Neural cell (in vitro differentiated cells): ENCODE results near the gene ARID1B. TPM values are rescaled to one million over a fixed set of nuclear protein-coding genes. Genes with fewer than 3 reads are reported as not detected.

Experiments used
- H2AFZ ChIP-seq: fragments of 200-600, 300-800 bp; sonication (generic), shearing (Covaris generic); 2 replicates; pipeline ENCODE4 v1.6.0; 2014; ENCODE audit warnings: low read depth, mild to moderate bottlenecking, antibody characterized with exemption, low read length, moderate library complexity
- H3F3A ChIP-seq: fragments of 200-600 bp; shearing (Covaris generic); 2 replicates; pipeline ENCODE4 v1.6.1; 2016; ENCODE audit warnings: mild to moderate bottlenecking, moderate library complexity, mixed read lengths, antibody characterized with exemption, low read length; ENCODE audit not compliant: insufficient read depth, poor library complexity, severe bottlenecking
- H3K27ac ChIP-seq: fragments of 200-600, 300-800 bp; sonication (generic), shearing (Covaris generic); 2 replicates; pipeline ENCODE4 v1.5.1; 2014; ENCODE audit warnings: mild to moderate bottlenecking, low read length, moderate library complexity
- H3K27me3 ChIP-seq: fragments of 300-800, 200-600 bp; sonication (generic), shearing (Covaris generic); 2 replicates; pipeline ENCODE4 v1.6.0; 2014; ENCODE audit warnings: mild to moderate bottlenecking, low read depth, low read length, moderate library complexity; ENCODE audit not compliant: insufficient read depth
- H3K36me3 ChIP-seq: fragments of 300-800, 200-600 bp; sonication (generic), shearing (Covaris generic); 2 replicates; pipeline ENCODE4 v1.5.1; 2014; ENCODE audit warnings: mild to moderate bottlenecking, antibody characterized with exemption, low read length, moderate library complexity; ENCODE audit not compliant: insufficient read depth
- H3K4me2 ChIP-seq: fragments of 300-800, 200-600 bp; sonication (generic), shearing (Covaris generic); 2 replicates; pipeline ENCODE4 v1.6.0; 2014; ENCODE audit warnings: mild to moderate bottlenecking, low read length
- H3K4me3 ChIP-seq: fragments of 300-800, 200-600 bp; sonication (generic), shearing (Covaris generic); 2 replicates; pipeline ENCODE4 v1.5.1; 2014; ENCODE audit warnings: mild to moderate bottlenecking, low read length, moderate library complexity
- H3K79me2 ChIP-seq: fragments of 200-600 bp; shearing (Covaris generic); replicated peaks from 2 replicates; pipeline ENCODE4 v1.6.0; 2014; ENCODE audit warnings: mild to moderate bottlenecking, low read length, moderate library complexity; ENCODE audit not compliant: insufficient read depth
- H3K9ac ChIP-seq: fragments of 300-800, 200-600 bp; sonication (generic), shearing (Covaris generic); 2 replicates; pipeline ENCODE4 v1.6.1; 2016; ENCODE audit warnings: mild to moderate bottlenecking, low read length, mixed read lengths
- H3K9me2 ChIP-seq: fragments of 200-600 bp; shearing (Covaris generic); 2 replicates; pipeline ENCODE4 v1.6.1; 2016; ENCODE audit warnings: mild to moderate bottlenecking, low read length, mixed read lengths; ENCODE audit not compliant: insufficient read depth
- H3K9me3 ChIP-seq: fragments of 200-600, 300-800 bp; sonication (generic), shearing (Covaris generic); 2 replicates; pipeline ENCODE4 v1.6.1; 2016; ENCODE audit warnings: mild to moderate bottlenecking, mixed run types, low read length, moderate library complexity, mixed read lengths
- H4K20me1 ChIP-seq: fragments of 200-600 bp; shearing (Covaris generic); 2 replicates; pipeline ENCODE4 v1.6.1; 2016; ENCODE audit warnings: mild to moderate bottlenecking, mixed run types; ENCODE audit not compliant: insufficient read depth
- CTCF ChIP-seq: fragments of 450-650 bp; IDR thresholded peaks from 2 replicates; pipeline ENCODE4 v1.5.1; 2014; ENCODE audit warnings: antibody characterized with exemption, mild to moderate bottlenecking, moderate library complexity; ENCODE audit not compliant: poor library complexity, severe bottlenecking
- EP300 ChIP-seq: fragments of 450-650 bp; conservative IDR thresholded peaks from 2 replicates; pipeline ENCODE4 v1.6.1; 2014; ENCODE audit warnings: antibody characterized with exemption, mild to moderate bottlenecking, moderate library complexity; ENCODE audit not compliant: poor library complexity, severe bottlenecking
- EZH2 ChIP-seq: fragments of 200-600, 300-800 bp; shearing (Covaris generic), sonication (generic); IDR thresholded peaks from 2 replicates; pipeline ENCODE4 v1.6.1; 2014; ENCODE audit warnings: antibody characterized with exemption, low read length, borderline replicate concordance, mild to moderate bottlenecking; ENCODE audit not compliant: insufficient read depth, poor library complexity, severe bottlenecking
- MXI1 ChIP-seq: fragments of 450-650 bp; conservative IDR thresholded peaks from 2 replicates; pipeline ENCODE4 v1.6.1; 2014; ENCODE audit warnings: antibody characterized with exemption, mild to moderate bottlenecking; ENCODE audit not compliant: poor library complexity, severe bottlenecking
- POLR2AphosphoS5 ChIP-seq: IDR thresholded peaks from 2 replicates; pipeline ENCODE4 v1.6.1; 2012
- RAD21 ChIP-seq: fragments of 450-650 bp; conservative IDR thresholded peaks from 2 replicates; pipeline ENCODE4 v1.6.1; 2014; ENCODE audit warnings: antibody characterized with exemption, mild to moderate bottlenecking, moderate library complexity
- SMC3 ChIP-seq: fragments of 450-650 bp; conservative IDR thresholded peaks from 2 replicates; pipeline ENCODE4 v1.6.1; 2014; ENCODE audit warnings: antibody characterized with exemption, mild to moderate bottlenecking, moderate library complexity; ENCODE audit not compliant: poor library complexity
- TAF1 ChIP-seq: IDR thresholded peaks from 2 replicates; pipeline ENCODE4 v1.6.1; 2012; ENCODE audit warnings: low read depth
- polyA plus RNA-seq: library from polyadenylated mRNA; depleted of rRNA; stranded (reverse); fragments of >200 nt; gene quantifications from 2 replicates; pipeline ENCODE4 v1.2.3, GENCODE V29; 2014
- TF ChIP-seq, protein P1 (sequence below): IDR thresholded peaks from 2 replicates; pipeline ENCODE4 v1.6.1; 2012; ENCODE audit warnings: borderline replicate concordance

Gene ARID1B
- polyA plus RNA-seq, 1 donor from 2014 or later: 35.0 TPM

GRCh38 chr6:157060440-157060952, 283.3 kb downstream of the ARID1B start:
- Histone ChIP-seq H3K36me3 (no peaks in the 10 kb centered on the region), H3K27ac (no peak overlapping the region), H3K79me2 (peaks cover 13% of the 10 kb centered on the region), H3K9me3 (no peaks in the 10 kb centered on the region), H3K4me3 (no peak overlapping the region), H3K27me3 (no peaks in the 10 kb centered on the region), H2AFZ (no peak overlapping the region), H3K9ac (no peak overlapping the region), H3K9me2 (no peaks in the 10 kb centered on the region), H3F3A (no peaks in the 10 kb centered on the region), H3K4me2 (no peak overlapping the region), H4K20me1 (no peaks in the 10 kb centered on the region)
- TF ChIP-seq EZH2 (no peak), SMC3 (no peak), EP300 (no peak), RAD21 (no peak), CTCF (no peak), TAF1 (no peak), MXI1 (no peak), POLR2AphosphoS5 (no peak)
- TF ChIP-seq, protein P1, sequence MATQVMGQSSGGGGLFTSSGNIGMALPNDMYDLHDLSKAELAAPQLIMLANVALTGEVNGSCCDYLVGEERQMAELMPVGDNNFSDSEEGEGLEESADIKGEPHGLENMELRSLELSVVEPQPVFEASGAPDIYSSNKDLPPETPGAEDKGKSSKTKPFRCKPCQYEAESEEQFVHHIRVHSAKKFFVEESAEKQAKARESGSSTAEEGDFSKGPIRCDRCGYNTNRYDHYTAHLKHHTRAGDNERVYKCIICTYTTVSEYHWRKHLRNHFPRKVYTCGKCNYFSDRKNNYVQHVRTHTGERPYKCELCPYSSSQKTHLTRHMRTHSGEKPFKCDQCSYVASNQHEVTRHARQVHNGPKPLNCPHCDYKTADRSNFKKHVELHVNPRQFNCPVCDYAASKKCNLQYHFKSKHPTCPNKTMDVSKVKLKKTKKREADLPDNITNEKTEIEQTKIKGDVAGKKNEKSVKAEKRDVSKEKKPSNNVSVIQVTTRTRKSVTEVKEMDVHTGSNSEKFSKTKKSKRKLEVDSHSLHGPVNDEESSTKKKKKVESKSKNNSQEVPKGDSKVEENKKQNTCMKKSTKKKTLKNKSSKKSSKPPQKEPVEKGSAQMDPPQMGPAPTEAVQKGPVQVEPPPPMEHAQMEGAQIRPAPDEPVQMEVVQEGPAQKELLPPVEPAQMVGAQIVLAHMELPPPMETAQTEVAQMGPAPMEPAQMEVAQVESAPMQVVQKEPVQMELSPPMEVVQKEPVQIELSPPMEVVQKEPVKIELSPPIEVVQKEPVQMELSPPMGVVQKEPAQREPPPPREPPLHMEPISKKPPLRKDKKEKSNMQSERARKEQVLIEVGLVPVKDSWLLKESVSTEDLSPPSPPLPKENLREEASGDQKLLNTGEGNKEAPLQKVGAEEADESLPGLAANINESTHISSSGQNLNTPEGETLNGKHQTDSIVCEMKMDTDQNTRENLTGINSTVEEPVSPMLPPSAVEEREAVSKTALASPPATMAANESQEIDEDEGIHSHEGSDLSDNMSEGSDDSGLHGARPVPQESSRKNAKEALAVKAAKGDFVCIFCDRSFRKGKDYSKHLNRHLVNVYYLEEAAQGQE: no peak

GRCh38 chr6:157061770-157062594, 284.8 kb downstream of the ARID1B start:
- H3K9ac ChIP-seq: no peak overlapping the region
- no peak overlapping the region for H3K4me2 ChIP-seq
- no peak overlapping the region for H3K27ac ChIP-seq
- H4K20me1 ChIP-seq: no peaks in the 10 kb centered on the region
- no peaks in the 10 kb centered on the region for H3F3A ChIP-seq
- no peaks in the 10 kb centered on the region for H3K9me2 ChIP-seq
- H3K36me3 ChIP-seq: no peaks in the 10 kb centered on the region
- no peaks in the 10 kb centered on the region for H3K9me3 ChIP-seq
- H3K4me3 ChIP-seq: no peak overlapping the region
- no peaks in the 10 kb centered on the region for H3K27me3 ChIP-seq
- TF ChIP-seq POLR2AphosphoS5: no peak
- TF ChIP-seq CTCF: no peak
- no peak for TF ChIP-seq MXI1
- TF ChIP-seq EP300: no peak
- no peak for TF ChIP-seq EZH2
- TF ChIP-seq SMC3: no peak
- no peak for TF ChIP-seq TAF1
- H2AFZ ChIP-seq: no peak overlapping the region
- peaks cover 20% of the 10 kb centered on the region for H3K79me2 ChIP-seq
